IMR-90 (cell line): ENCODE results near the gene DAPK1. TPM values are rescaled to one million over a fixed set of nuclear protein-coding genes. Genes with fewer than 3 reads are reported as not detected.

ENCODE experiments used
- ATAC-seq: fragments of 200-7000 bp; cut with Tn5 transposase; 2 replicates; pipeline ENCODE4 v1.9.1; 2020; ENCODE audit warnings: low read depth, mild to moderate bottlenecking, moderate library complexity
- BruUV-seq: library from RNA; stranded (reverse); fragments of 400-500 nt; replicated peaks from 2 replicates; lab custom pipeline; 2021; lab: Mats Ljungman, UMichigan
- CTCF ChIA-PET: fragments of 300-600 bp; formaldehyde crosslinking; extraction: SDS; loops from one replicate; lab custom pipeline; 2021; ENCODE audit warnings: antibody characterized with exemption; lab: Yijun Ruan, JAX
- POLR2A ChIA-PET: fragments of 300-600 bp; sonication (Branson Sonifier 250); formaldehyde crosslinking; loops from one replicate; lab custom pipeline; 2022; ENCODE audit warnings: antibody characterized with exemption; ENCODE audit not compliant: unreplicated experiment; lab: Charles Lee
- DNase-seq: peaks from one replicate; pipeline ENCODE4 v3.0.0; 2013
- H2AFZ ChIP-seq: replicated peaks from 2 replicates; pipeline ENCODE3; 2013; ENCODE audit warnings: low read length, mild to moderate bottlenecking; ENCODE audit not compliant: poor library complexity
- H2AK5ac ChIP-seq: 2 replicates; pipeline ENCODE4 v1.6.1; 2013; ENCODE audit warnings: low read depth, low read length, inconsistent platforms
- H2AK9ac ChIP-seq: replicated peaks from 2 replicates; pipeline ENCODE3; 2013; ENCODE audit warnings: mild to moderate bottlenecking, low read depth, low read length, moderate library complexity; ENCODE audit not compliant: poor library complexity
- H2BK120ac ChIP-seq: 2 replicates; pipeline ENCODE4 v1.6.1; 2013; ENCODE audit warnings: low read depth, low read length, inconsistent platforms
- H2BK15ac ChIP-seq: 3 replicates; pipeline ENCODE4 v1.6.1; 2013; ENCODE audit warnings: low read depth, low read length, inconsistent platforms
- H2BK20ac ChIP-seq: 2 replicates; pipeline ENCODE4 v1.6.1; 2013; ENCODE audit warnings: low read depth, mild to moderate bottlenecking, inconsistent platforms, low read length, moderate library complexity
- H2BK5ac ChIP-seq: 2 replicates; pipeline ENCODE4 v1.6.1; 2013; ENCODE audit warnings: mild to moderate bottlenecking, low read depth, low read length, inconsistent platforms; ENCODE audit not compliant: poor library complexity, severe bottlenecking
- H3K14ac ChIP-seq: replicated peaks from 2 replicates; pipeline ENCODE4 v1.6.1; 2013; ENCODE audit warnings: low read depth, low read length, inconsistent platforms
- H3K18ac ChIP-seq: 2 replicates; pipeline ENCODE4 v1.6.1; 2013; ENCODE audit warnings: low read depth, low read length, control low read depth
- H3K23ac ChIP-seq: 2 replicates; pipeline ENCODE4 v1.6.1; 2013; ENCODE audit warnings: low read depth, low read length, inconsistent platforms
- H3K27ac ChIP-seq: 2 replicates; pipeline ENCODE4 v1.5.1; 2013; ENCODE audit warnings: mild to moderate bottlenecking, control low read depth, low read length; ENCODE audit not compliant: insufficient read depth
- H3K27me3 ChIP-seq: 2 replicates; pipeline ENCODE4 v1.6.1; 2013; ENCODE audit warnings: low read length; ENCODE audit not compliant: control insufficient read depth, insufficient read depth
- H3K36me3 ChIP-seq: 2 replicates; pipeline ENCODE4 v1.6.1; 2013; ENCODE audit warnings: low read length, mixed read lengths; ENCODE audit not compliant: control insufficient read depth, insufficient read depth
- H3K4ac ChIP-seq: 2 replicates; pipeline ENCODE4 v1.6.1; 2013; ENCODE audit warnings: low read depth, low read length, inconsistent platforms
- H3K4me1 ChIP-seq: 2 replicates; pipeline ENCODE4 v1.6.1; 2013; ENCODE audit warnings: low read length, mixed read lengths; ENCODE audit not compliant: control insufficient read depth, insufficient read depth
- H3K4me2 ChIP-seq: 2 replicates; pipeline ENCODE4 v1.6.1; 2013; ENCODE audit warnings: low read depth, mild to moderate bottlenecking, control low read depth, low read length, moderate library complexity
- H3K4me3 ChIP-seq: 2 replicates; pipeline ENCODE4 v1.5.1; 2013; ENCODE audit warnings: low read depth, mild to moderate bottlenecking, control low read depth, low read length, moderate library complexity; ENCODE audit not compliant: insufficient read depth
- H3K56ac ChIP-seq: 2 replicates; pipeline ENCODE4 v1.6.1; 2013; ENCODE audit warnings: low read length, inconsistent platforms; ENCODE audit not compliant: insufficient read depth; ENCODE audit errors: extremely low read depth
- H3K79me1 ChIP-seq, 2 experiments: 2 replicates each; pipeline ENCODE4 v1.6.1; 2013; ENCODE audit warnings: low read length in 2 of 2, inconsistent platforms in 1 of 2, low read depth in 1 of 2
- H3K9ac ChIP-seq: 2 replicates; pipeline ENCODE4 v1.6.1; 2013; ENCODE audit warnings: low read depth, low read length, control low read depth
- H3K9me1 ChIP-seq: 2 replicates; pipeline ENCODE4 v1.6.1; 2013; ENCODE audit warnings: low read length, inconsistent platforms; ENCODE audit not compliant: insufficient read depth
- H3K9me3 ChIP-seq: 2 replicates; pipeline ENCODE4 v1.6.1; 2013; ENCODE audit warnings: low read length; ENCODE audit not compliant: control insufficient read depth, insufficient read depth
- H4K20me1 ChIP-seq: 2 replicates; pipeline ENCODE4 v1.6.1; 2013; ENCODE audit warnings: low read length, inconsistent platforms; ENCODE audit not compliant: insufficient read depth
- H4K5ac ChIP-seq: 2 replicates; pipeline ENCODE4 v1.6.1; 2013; ENCODE audit warnings: mild to moderate bottlenecking, low read depth, low read length, control low read depth
- H4K8ac ChIP-seq, 2 experiments: 2 replicates each; pipeline ENCODE4 v1.6.1; 2013; ENCODE audit warnings: low read depth in 2 of 2, low read length in 2 of 2, control low read depth in 1 of 2, inconsistent platforms in 1 of 2
- H4K91ac ChIP-seq: 2 replicates; pipeline ENCODE4 v1.6.1; 2013; ENCODE audit warnings: low read depth, low read length, inconsistent platforms; ENCODE audit not compliant: insufficient read depth
- CHD1 ChIP-seq: IDR thresholded peaks from 2 replicates; pipeline ENCODE4 v1.6.1; 2012; ENCODE audit warnings: low read depth, low read length, improper control_type of control experiment
- FOS ChIP-seq: fragments of 150-350 bp; IDR thresholded peaks from 2 replicates; pipeline ENCODE4 v1.6.1; 2016; ENCODE audit warnings: low read depth, low read length
- USF2 ChIP-seq: fragments of 150-350 bp; IDR thresholded peaks from 2 replicates; pipeline ENCODE4 v1.6.1; 2017; ENCODE audit warnings: mild to moderate bottlenecking, antibody characterized with exemption, low read length, low read depth
- WGBS, 2 experiments: methylation state at CpG; one replicate each; pipeline versions ENCODE4 v1.1.5 to v1.1.7; 2013; ENCODE audit warnings: missing lambda C conversion rate in 2 of 2; ENCODE audit not compliant: insufficient read length in 1 of 2; ENCODE audit errors: extremely low coverage in 2 of 2; 5-methylcytosine and 5-hydroxymethylcytosine counted together
- dilution Hi-C: fragments of 300-500 bp; cut with HindIII; formaldehyde crosslinking; loops from one replicate; pipeline ENCODE4 v1.14.3; 2018; ENCODE audit warnings: low sequenced_read_pairs; ENCODE audit not compliant: unreplicated experiment
- in situ Hi-C: fragments of 300-500 bp; cut with MboI; formaldehyde crosslinking; loops from 3 replicates; pipeline ENCODE4 v1.14.3; 2019; ENCODE audit warnings: low sequenced_read_pairs, inconsistent platforms, mixed read lengths
- intact Hi-C: fragments of 100-400 bp; cut with micrococcal nuclease; formaldehyde crosslinking; loops from 2 replicates; pipeline ENCODE4 v1.10.0; 2022
- polyA plus RNA-seq, 3 experiments: library from polyadenylated mRNA; depleted of rRNA; stranded (reverse); fragments of >200 nt; gene quantifications; 2 replicates each; pipeline ENCODE4 v1.2.3, GENCODE V29; 2012; ENCODE audit warnings: low replicate concordance in 1 of 3
- total RNA-seq: library from RNA; depleted of rRNA; stranded (reverse); fragments of >200 nt; gene quantifications from 2 replicates; pipeline ENCODE4 v1.2.3, GENCODE V29; 2012

Gene DAPK1
- total and polyA plus RNA-seq, 2 of the 4 experiments (the other 2 are of a cell fraction), result under 0.01 to 0.03 TPM

GRCh38 chr9:87501806-87502205, 4.1 kb downstream of the DAPK1 start:
- Histone ChIP-seq H4K20me1 (no peaks in the 10 kb centered on the region), H3K56ac (no peak overlapping the region), H2AK9ac (no peak overlapping the region), H3K9ac (no peak overlapping the region), H3K9me3 (no peaks in the 10 kb centered on the region), H3K14ac (no peak overlapping the region), H3K4me1 (no peaks in the 10 kb centered on the region), H4K91ac (no peak overlapping the region), H2AFZ (no peak overlapping the region), H3K27me3 (peaks cover 28% of the 10 kb centered on the region), H3K9me1 (no peaks in the 10 kb centered on the region), H4K5ac (no peak overlapping the region), H2BK15ac (no peak overlapping the region), H3K18ac (no peak overlapping the region), H4K8ac (no peak overlapping the region), H3K4me3 (no peak overlapping the region), H3K79me1 (no peaks in the 10 kb centered on the region), H3K23ac (no peak overlapping the region), H2AK5ac (no peak overlapping the region), H3K4me2 (no peak overlapping the region), H2BK5ac (no peak overlapping the region), H2BK120ac (no peak overlapping the region), H3K4ac (no peak overlapping the region), H2BK20ac (no peak overlapping the region), H3K36me3 (no peaks in the 10 kb centered on the region), H3K27ac (no peak overlapping the region)
- dilution Hi-C loops (no loop called here), intact Hi-C loops (no loop called here), in situ Hi-C loops (no loop called here)
- DNase-seq (no peak), ATAC-seq (no peak)
- WGBS, 2 experiments, result no CpG with 5 or more reads among the region's 1 CpG
- TF ChIP-seq FOS (no peak), CHD1 (no peak), USF2 (no peak)
- no TSS peak for BruUV-seq
- POLR2A ChIA-PET, result no interaction called here
- CTCF ChIA-PET, result no interaction called here
